NCI-H460 (cell line): ENCODE data around the gene SRPK2. TPM values are rescaled to one million over a fixed set of nuclear protein-coding genes. Genes with fewer than 3 reads are reported as not detected.

Experiments
- small RNA-seq, 2 experiments: library from RNA; depleted of rRNA; stranded (forward); fragments of <200 nt; gene quantifications; one replicate each; pipeline ENCODE3, GENCODE V24; 2014
- total RNA-seq: library from RNA; depleted of rRNA; stranded (reverse); fragments of >200 nt; shearing (Covaris generic); gene quantifications from 2 replicates; pipeline ENCODE4 v1.2.3, GENCODE V29; 2014; rRNA removed

SRPK2 gene
- total RNA-seq, 1 experiment from 2014 or later = 52.8 TPM

Small RNA genes lying within 50 kb of the gene (small RNA-seq; reads per million reads assigned to genes)
- gene AC005070.2 (0 reads per million in 2 experiments), gene RNU6-1322P (0 to 0.06 reads per million in 2 experiments)

Other genes starting within 250 kb of the SRPK2 start
- 40.2 and 50.6 TPM in 2 replicates for gene PUS7, start 133.3 kb upstream of the SRPK2 start, total RNA-seq
- 12.8 and 18.6 TPM in 2 replicates for gene RINT1, start 143.3 kb upstream of the SRPK2 start, total RNA-seq
- 2.9 and 3.6 TPM in 2 replicates for gene EFCAB10, start 192.6 kb upstream of the SRPK2 start, total RNA-seq